ENCODE measurements around the gene ADAMTS10.

DNA sequence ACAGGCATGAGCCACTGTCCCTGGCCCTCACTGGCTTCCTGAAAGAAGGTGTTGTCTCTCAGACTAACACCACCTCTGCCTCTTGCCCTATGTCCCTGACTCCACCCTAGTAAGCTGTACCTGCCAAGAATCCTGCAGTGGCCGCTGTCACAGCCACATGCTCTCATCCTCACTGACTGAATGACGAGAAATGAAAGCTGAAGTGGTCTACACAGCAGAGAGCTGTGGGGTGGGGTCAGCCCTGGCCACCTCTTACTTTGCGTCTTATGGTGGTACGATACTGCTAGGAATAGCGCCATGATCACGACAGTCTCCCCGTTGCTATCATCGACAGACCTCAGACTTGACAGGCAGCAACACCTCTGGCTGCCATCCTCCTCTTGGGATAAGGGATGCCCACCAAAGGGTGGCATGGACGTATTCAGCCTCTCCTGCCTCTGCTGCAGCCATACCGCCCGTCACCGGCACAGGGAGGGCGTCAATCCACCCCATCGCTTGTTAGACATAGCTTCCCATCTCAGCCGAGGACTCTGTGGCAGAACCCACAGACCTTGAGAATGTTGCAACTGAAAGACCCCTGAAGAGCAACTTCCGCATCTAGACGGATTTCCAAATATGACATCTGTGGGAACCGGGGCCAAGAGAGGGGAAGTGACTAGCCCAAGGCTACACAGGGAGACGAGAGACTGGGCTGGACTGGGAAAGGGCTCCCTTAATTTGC is 34.1 kb downstream of the ADAMTS10 start:
- TF ChIP-seq EZH2phosphoT487 (IDR thresholded peaks at IDR 0.05; ENCODE audit: borderline replicate concordance, low read length): no peak
- TF ChIP-seq, protein P1, sequence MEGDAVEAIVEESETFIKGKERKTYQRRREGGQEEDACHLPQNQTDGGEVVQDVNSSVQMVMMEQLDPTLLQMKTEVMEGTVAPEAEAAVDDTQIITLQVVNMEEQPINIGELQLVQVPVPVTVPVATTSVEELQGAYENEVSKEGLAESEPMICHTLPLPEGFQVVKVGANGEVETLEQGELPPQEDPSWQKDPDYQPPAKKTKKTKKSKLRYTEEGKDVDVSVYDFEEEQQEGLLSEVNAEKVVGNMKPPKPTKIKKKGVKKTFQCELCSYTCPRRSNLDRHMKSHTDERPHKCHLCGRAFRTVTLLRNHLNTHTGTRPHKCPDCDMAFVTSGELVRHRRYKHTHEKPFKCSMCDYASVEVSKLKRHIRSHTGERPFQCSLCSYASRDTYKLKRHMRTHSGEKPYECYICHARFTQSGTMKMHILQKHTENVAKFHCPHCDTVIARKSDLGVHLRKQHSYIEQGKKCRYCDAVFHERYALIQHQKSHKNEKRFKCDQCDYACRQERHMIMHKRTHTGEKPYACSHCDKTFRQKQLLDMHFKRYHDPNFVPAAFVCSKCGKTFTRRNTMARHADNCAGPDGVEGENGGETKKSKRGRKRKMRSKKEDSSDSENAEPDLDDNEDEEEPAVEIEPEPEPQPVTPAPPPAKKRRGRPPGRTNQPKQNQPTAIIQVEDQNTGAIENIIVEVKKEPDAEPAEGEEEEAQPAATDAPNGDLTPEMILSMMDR (IDR thresholded peaks at IDR 0.05; ENCODE audit: low read depth, low read length, poor library complexity, severe bottlenecking): no peak

Measured in DOHH2 (cell line).